ENCODE results near the gene PRKN.
A peak's percentile ranks its signal among the peaks of the same experiment; 100 is the strongest.

The PRKN gene

DNA sequence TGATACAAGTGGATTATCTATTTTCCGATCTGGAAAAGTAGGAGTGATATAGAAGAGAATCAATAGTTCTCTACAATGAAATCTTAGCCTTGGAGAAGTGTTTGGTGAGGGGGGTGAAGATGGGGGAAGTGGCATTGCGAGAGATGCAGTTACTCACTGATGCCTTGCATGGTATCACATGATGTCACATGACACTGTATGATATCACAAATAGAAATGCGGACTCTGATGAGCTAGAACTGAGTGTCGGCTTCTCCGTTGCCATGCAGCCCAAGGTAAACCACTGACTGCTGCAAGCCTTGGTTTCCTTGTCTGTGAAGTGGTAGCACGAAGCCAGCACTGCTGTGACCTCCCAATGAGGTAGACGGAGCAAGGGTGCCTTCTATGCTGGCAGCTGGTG is 1050.4 kb downstream of the PRKN start:
- DNase-seq: no peak

DNA sequence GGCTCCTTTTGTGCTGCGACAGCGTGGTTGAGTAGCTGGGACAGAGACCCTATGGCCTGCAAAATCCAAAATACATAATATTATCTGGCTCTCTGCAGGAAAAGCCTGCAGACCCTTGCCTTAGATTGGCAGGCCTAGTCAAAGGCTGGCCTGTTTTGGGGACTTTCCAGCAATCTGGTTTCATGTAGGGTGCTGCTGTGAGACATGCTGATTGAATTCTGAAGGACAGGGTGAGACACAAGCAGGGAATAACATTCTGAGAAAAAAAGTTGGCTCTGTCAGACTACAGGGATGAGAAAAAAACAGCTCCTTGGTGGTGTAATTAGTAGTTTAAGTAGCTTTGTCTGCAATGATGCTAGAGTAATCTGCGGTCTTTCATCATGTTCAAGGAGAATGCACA is 1051.0 kb downstream of the PRKN start:
- no peak for DNase-seq

DNA sequence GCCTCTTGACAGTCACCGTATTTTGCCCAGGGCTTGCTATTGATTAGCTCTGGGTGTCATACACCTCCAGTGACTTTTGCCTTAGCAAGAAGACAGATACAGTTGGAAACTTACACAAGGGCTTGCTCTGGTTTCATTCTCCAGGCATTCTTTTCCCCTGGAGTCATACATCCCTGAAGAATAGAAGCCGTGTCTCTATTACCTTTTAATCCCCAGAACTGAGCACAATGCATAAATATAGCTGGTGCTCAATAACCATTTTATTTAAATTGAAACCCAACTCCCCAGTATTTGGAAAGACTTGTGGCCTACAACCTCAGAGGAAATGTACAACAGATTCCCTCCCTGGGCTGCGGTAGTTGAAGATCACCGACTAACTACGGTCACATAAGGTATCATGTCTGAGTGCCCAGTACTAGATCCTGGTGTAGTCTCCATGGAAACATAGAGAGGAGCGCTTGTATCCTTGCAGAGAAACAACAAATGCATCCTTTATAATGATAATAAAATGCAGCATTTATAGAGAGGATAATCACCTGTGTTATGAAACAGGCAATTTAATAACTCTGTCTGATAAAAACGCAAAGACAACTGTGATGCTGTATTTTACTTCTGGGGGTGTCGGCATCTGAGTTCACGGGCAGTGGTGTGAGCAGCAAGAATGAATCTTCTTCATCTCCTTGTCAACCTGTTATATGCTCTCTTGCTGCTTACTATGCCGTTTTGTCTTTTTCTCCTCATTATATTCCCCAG is 1052.5 kb downstream of the PRKN start:
- peak in 1 of 56 donors; percentile 4 for DNase-seq

DNA sequence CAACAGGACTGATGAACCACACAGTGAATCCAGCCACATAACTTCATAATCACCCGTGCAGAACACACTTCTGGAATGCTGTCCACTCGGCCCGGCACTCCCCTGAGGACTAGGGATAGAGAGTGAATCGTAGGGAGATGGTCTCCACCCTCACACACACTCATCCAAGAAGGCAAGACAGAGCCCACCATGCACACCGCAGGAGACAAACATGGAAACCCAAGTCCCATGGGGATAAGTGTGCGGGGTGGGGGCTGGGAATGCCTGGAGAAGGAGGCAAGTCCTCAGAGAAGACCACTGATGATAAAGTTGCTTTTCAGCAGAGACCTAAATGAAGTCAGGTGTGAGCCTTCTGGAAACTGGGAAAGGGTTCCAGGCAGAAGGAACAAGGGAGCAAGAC is 1054.5 kb downstream of the PRKN start:
- no peak for DNase-seq

DNA sequence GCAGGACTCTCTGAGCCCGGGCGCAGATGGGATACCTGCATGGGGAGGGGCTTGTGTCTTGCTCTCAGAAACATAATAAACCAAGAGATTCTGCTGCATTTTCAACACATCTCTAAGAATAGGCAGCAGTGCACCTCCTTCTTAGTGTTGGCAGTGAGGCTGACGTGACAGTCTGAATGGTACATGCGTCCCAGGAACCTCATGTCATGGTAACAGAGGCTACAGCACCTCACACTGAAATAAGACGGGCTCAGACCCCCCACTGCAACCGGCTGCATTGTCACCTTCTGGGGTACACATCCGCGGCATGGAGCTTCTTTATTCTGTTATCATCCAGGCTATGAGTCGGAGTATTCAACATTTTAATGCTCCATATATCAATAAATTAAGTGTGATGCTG is 1056.4 kb downstream of the PRKN start:
- no peak for DNase-seq

GRCh38 chr6:161668665-161669064 is 1058.9 kb downstream of the PRKN start:
- DNase-seq: no peak

- DNase-seq: no peak
These were observed 1059.6 kb downstream of the PRKN start for GRCh38 chr6:161667957-161668356.

GRCh38 chr6:161663682-161664081 is 1063.9 kb downstream of the PRKN start:
- no peak for DNase-seq

DNA sequence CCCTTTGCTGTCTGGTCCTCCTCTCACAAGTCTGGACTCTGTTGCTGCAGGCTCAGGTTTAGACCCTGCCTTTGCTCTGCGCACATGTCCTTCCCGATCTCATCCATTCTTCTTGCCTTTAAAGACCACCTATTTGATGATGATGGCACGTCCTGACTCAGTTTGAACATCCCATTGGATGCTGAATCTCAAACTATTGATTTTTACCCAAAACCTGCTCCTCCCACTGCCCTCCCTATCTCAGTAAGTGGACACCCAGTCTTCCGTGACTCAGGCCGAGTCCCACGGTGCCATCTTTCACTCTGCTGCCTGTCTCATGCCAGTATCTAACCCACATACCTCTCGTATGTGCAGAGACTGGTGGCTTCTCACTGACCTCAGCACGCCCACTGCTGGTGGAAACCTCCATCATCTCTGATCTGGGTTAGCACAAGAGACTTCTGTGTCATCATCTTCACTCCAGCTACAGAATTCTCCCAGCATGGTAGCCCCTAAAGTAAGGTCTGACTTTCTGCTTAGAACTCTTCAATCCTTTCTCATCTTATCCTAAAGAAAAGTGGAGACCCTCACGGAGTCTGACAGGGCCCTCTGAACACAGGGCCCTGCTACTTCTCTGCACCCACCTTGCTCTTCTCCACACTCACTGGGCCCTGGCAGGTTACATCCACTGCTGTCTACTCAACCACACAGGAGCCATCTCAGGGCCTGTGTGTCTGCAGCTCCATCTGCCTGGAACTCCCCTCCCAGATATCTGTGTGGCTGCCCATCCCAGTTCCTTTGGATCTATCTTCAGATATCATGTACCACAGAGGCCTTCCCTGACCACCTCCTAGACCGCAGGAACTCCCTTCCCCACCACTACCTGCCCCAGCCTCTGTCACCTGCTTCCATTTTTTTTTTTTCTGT is 1066.6 kb downstream of the PRKN start:
- DNase-seq: no peak

- DNase-seq: no peak
These were observed 1069.4 kb downstream of the PRKN start for GRCh38 chr6:161658211-161658610.

DNA sequence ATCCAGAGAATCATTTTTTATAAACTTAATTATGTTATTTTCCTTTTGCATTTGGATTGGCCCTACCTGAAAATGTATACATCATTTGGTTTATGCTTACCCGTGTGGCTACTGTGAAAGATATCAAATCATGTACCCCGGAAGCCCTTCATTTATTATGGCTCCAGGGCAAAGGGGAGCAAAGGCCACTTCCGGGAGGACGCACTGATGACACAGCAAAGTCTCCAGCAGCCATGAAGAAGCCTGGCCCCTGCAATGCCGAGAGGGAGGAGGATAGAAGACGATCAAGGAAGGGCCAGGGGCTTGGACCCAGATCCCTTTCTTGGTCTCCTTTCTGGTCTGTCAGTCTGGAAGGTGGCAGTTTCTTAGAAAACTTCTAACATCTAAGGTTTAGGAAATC is 1073.4 kb downstream of the PRKN start:
- no peak for DNase-seq

- no peak for DNase-seq
These were observed 1075.6 kb downstream of the PRKN start for GRCh38 chr6:161651949-161652348.

DNA sequence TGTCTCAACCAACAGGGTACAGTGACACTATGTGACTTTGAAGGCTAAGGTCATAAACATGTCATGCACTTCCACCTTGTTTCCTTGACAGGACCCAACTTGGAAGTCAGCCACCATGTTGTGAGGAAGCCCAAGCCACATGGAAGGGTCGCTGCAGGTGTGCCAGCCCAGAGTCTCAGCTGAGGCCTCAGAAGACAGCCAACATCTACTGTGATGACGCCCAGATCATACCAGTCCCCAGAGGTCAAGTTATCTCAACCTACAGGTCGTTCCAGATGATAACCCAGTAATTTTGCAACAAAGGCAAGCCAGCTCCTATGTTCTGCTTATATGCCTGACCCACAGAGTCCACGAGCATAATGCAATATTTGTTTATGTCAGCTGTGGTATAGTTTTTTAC is 1077.7 kb downstream of the PRKN start:
- DNase-seq: no peak

GRCh38 chr6:161649068-161649467 is 1078.5 kb downstream of the PRKN start:
- no peak for DNase-seq

GRCh38 chr6:161647234-161647633 is 1080.3 kb downstream of the PRKN start:
- DNase-seq: no peak

GRCh38 chr6:161644521-161644920 is 1083.0 kb downstream of the PRKN start:
- DNase-seq: no peak

GRCh38 chr6:161641175-161641574 is 1086.4 kb downstream of the PRKN start:
- no peak for DNase-seq

DNA sequence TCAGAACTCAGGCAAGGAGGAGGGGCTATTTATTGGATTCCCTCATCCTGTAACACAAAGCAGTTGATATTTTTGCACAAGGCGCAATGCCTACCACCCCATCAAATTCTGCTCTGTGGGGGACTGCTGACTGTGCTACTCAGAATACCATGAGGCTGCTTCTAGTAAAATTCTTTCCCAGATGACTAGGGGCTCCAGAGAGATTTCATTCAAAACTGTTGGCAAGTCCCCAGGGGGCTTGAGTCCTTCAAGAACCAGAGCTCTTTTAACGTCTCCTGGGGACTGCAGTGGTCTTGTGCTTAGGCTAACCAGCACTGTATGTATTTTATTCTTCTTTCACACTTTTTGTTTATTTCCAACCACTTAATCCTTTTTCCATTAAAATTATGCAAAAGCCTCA is 1087.8 kb downstream of the PRKN start:
- DNase-seq: peak in 11 of 56 donors; percentile 4 to 40 (median 17)

DNA sequence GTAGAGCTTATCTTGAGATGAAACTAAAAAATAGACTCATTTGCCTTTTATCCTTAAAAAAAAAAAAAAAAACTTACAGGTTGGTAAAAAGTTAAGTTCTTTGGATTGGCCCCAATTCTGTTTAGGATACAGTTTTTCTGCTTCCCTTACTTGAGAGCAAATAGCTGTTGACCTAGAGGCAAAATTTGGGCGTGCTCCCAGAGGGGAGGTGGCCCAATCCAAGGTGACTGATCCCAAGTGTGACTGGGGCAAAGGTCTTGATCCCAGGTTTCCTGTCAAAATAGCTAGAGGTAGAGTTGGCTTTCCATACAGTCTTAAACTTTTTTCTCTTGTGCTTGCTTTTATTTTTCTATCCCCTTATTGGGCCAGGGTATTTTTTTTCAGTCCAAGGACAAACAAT is 1089.9 kb downstream of the PRKN start:
- DNase-seq: no peak

GRCh38 chr6:161636882-161637430 is 1090.6 kb downstream of the PRKN start:
- no peak for DNase-seq

- DNase-seq: no peak
These were observed 1091.6 kb downstream of the PRKN start for GRCh38 chr6:161635975-161636374.

DNA sequence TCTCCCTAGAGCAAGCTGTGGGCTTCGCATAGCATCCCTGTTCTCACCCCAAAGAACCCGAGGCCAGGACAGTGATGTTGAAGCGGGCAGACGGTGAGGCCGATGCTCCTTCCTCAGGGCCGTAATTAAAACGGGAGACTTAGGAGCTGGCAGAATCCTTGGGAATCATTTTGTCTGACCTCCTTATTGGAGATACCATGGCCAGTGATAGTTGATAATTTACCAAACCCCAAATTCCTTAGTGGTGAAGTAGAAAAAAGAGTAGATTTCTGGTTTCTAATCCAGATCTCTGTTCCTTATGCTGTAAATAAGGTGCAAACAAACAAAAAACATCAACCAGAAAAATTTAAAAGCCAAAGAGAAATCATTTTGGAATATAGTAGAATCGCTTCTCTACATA is 1092.7 kb downstream of the PRKN start:
- DNase-seq: no peak
